GM12865 (cell line): Measurements from ENCODE around the gene FRMD4A.

Source experiments
- DNase-seq: peaks from one replicate; pipeline ENCODE4 v3.0.0; 2010; ENCODE audit warnings: low read depth
- H3K4me3 ChIP-seq: 2 replicates; pipeline ENCODE4 v1.5.1; 2011; ENCODE audit warnings: mild to moderate bottlenecking, low read depth, low read length, control low read depth
- TF ChIP-seq, protein P1 (sequence below): IDR thresholded peaks from 2 replicates; pipeline ENCODE4 v1.5.1; 2011; ENCODE audit warnings: low read length, control low read depth, low read depth, inconsistent platforms; ENCODE audit not compliant: insufficient read depth; ENCODE audit errors: missing control alignments

The FRMD4A gene

DNA sequence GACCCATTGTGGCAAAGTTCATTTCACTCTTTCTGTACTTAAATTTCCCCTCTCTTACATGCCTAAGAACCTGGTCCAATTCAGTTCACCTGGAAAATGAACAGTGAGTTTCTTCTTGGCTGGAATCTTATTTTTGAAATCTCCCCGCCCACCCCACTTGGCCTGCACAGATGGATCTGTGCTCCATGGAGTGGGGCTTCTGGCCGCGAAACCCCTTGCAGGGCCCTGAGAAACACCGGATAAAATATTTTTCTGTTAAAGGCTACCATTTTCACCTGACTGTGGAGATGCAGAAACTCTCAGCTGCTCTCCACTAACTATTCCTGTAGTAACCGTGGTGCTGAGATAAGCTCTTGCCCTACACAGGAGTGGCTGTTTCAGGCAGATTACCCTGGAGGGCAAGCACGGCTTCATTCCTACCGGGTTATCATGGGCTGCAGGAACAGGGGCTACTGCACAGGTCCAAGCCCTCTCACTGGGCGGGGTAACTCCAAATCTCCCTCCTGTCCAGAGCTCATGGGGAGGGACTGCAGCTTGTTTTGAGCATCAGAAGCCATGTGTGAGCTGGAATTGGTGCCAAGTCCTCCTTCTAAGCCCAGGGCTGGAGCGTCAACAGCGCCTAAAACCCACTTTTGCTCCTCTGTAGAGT lies 625.1 kb downstream of the FRMD4A start:
- no peak overlapping the region for H3K4me3 ChIP-seq
- TF ChIP-seq, protein P1, sequence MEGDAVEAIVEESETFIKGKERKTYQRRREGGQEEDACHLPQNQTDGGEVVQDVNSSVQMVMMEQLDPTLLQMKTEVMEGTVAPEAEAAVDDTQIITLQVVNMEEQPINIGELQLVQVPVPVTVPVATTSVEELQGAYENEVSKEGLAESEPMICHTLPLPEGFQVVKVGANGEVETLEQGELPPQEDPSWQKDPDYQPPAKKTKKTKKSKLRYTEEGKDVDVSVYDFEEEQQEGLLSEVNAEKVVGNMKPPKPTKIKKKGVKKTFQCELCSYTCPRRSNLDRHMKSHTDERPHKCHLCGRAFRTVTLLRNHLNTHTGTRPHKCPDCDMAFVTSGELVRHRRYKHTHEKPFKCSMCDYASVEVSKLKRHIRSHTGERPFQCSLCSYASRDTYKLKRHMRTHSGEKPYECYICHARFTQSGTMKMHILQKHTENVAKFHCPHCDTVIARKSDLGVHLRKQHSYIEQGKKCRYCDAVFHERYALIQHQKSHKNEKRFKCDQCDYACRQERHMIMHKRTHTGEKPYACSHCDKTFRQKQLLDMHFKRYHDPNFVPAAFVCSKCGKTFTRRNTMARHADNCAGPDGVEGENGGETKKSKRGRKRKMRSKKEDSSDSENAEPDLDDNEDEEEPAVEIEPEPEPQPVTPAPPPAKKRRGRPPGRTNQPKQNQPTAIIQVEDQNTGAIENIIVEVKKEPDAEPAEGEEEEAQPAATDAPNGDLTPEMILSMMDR = no peak

DNA sequence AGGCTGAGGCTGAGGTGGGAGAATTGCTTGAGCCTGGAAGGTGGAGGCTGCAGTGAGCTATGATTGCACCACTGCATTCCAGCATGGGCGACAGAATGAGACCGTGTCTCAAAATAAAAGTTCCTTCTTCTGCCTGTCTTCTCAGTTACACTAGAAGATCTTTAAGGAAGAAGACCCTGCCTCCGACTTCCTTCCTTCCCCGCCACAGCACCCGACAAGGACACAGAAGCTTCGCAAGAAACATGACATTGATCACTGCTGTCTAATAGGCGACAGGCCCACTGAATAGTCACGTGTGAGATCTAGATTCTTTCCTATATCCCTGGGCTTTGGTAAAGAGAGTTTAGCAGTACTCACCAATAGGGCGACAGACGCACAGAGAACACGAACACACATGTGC lies 625.8 kb downstream of the FRMD4A start:
- TF ChIP-seq, protein P1 = no peak
- no peak overlapping the region for H3K4me3 ChIP-seq
- DNase-seq = no peak

More for the DNA sequence above, 625.1 kb downstream of the FRMD4A start:
- no peak for DNase-seq

DNA sequence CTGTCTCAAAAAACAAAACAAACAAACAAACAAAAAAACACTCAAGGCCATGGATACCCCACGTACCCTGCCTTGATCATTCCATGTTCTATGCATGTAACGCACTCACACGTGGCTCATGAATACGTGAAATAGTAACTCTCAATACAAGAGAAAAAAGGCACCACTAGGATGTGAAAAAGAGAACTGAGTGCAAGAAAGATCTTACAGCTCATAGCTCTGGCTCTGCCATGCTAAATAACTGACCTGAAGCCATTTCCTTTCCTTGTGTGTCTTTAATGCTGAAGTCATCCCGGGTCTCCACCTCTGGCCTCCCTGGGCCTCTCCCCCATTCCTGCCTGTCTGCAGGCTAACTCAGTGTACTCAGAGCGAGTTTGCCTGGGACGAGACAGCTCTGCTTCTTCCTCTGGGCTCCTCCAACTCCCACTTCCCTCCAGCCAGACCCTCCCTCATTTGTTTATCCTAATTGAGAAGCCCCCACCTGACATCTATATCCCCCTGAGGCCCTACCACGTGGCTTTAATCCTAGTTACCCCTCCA lies 626.7 kb downstream of the FRMD4A start:
- DNase-seq = no peak
- no peak overlapping the region for H3K4me3 ChIP-seq
- TF ChIP-seq, protein P1 = no peak

DNA sequence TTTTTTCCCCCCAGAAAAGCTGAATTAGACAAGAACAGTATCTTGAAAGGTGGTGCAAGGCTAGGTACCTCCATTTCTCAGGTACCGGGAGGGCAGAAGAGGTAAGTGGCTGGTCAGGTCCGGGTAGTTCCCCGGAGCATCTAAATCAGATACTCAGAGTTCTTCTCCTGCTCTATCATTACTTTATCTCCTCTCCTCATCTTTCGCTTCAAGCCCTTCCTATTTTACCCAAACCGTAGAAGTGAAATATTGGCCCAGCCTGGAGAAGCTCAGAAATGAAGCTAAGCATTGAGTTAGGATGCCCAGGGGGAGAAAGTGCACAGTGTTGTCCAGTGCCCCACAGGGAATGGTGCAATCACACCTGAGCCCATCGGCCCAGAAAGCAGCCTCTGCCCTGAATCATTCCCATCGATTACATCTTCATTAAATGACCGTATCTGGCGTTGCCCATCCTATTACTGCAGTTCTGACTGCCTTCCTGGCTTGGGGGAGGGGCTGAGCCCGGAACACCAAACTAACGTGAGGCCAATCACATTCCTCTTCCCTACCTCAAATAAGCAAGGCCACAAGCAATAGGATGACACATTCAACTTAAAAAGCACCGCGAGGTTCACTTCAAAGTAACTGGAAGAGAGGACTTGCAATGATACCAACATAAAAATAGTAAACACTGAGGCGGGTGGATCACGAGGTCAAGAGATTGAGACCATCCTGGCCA lies 627.5 kb downstream of the FRMD4A start:
- no peak for DNase-seq
- H3K4me3 ChIP-seq = no peak overlapping the region
- TF ChIP-seq, protein P1 = no peak

DNA sequence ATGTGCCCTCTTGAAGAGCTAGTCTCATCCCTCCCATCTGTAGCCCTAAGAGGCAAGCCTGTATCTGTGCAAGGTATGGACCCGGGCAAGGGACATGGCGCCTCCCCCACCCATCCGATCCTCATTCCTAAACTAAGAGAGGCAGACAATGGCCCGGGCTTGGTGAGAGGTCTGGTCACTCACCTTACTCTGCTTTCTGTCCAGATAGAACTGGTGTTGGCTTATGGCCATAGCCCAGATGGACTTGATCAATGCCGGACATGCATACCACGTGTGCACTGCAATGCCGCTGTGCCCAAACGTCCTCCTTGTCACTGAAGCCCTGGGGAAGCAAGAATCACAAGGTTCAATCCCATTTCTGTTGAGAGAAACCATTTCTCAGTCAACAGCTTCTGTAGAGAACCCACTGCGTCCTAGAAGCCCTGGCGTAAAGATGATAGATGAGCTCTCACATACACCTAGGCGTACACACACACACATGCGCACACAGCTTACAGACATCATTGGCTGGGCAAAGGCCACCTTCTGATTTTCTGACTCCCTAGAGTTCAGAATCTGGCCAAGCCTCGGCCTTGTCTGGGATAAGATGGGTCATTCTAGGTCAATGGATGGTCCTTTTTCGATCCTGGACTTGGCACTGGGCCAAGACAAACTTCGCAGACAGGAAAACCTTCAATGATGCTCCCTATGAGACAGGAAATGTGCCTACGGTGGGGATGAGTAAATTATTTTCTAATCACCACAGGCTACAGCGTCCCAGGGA lies 629.4 kb downstream of the FRMD4A start:
- TF ChIP-seq, protein P1 = no peak
- no peak overlapping the region for H3K4me3 ChIP-seq
- DNase-seq = no peak

DNA sequence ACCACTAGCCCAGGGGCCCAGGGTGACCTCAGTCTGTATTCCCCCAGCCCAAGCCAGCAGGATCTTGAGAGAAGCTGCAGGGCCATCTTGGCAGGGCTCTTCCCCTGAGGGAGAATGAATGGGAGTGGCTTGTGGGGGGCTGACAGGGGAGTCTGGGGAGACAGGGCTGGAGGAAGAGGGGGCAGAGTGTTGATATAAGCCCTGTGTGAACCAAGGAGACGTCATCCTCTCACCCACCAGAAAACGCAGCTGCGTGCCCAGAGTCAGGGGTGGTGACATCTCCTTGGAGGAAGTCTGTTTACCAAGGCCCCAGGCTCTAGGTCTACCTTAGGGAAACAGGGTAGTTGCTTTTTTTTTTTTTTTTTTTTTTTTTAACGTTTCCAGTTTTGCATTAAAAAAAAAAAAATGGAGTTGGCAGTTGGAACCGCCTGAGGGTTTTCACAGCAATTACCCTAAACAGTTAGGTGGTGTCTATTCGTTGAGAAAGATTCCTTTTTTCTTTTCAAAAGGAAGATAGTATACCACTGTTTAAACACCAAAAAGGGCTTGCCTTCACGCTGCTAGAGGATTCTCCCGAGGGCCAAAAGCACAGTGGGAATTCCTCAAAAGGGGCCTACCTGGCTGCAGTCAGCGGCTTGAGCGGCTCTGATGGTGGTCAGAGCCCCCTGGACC lies 630.1 kb downstream of the FRMD4A start:
- TF ChIP-seq, protein P1 = no peak
- DNase-seq = no peak
- H3K4me3 ChIP-seq = no peak overlapping the region
